DOHH2 (cell line): ENCODE results near the gene THBS1.

Experiments
- EZH2phosphoT487 ChIP-seq: fragments of 200-600 bp; sonication (generic); IDR thresholded peaks from 2 replicates; pipeline ENCODE4 v1.6.1; 2017; ENCODE audit warnings: borderline replicate concordance, mild to moderate bottlenecking, antibody characterized with exemption, low read length, moderate library complexity, mixed read lengths
- TF ChIP-seq, protein P1 (sequence below): fragments of 200-600 bp; sonication (generic); IDR thresholded peaks from one replicate; pipeline ENCODE4 v1.5.1; 2014; ENCODE audit warnings: antibody characterized with exemption, mild to moderate bottlenecking, low read depth, low read length; ENCODE audit not compliant: poor library complexity, severe bottlenecking

DNA sequence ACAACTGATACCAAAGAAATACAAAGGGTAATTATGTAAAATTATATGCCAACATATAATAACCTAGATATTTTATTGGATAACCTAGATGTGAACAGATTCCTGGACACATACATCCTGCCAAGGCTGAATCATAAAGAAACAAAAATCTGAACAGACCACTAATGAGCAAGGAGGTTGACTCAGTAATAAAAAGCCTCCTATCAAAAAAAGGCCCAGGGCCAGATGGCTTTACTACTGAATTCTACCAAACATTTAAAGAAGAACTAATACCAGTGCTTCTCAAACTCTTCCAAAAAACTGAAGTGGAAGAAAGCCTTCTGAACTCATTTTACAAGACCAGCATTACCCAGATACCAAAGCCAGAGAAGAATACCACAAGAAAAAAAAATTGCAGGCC, 32.4 kb downstream of the THBS1 start:
- TF ChIP-seq, protein P1, sequence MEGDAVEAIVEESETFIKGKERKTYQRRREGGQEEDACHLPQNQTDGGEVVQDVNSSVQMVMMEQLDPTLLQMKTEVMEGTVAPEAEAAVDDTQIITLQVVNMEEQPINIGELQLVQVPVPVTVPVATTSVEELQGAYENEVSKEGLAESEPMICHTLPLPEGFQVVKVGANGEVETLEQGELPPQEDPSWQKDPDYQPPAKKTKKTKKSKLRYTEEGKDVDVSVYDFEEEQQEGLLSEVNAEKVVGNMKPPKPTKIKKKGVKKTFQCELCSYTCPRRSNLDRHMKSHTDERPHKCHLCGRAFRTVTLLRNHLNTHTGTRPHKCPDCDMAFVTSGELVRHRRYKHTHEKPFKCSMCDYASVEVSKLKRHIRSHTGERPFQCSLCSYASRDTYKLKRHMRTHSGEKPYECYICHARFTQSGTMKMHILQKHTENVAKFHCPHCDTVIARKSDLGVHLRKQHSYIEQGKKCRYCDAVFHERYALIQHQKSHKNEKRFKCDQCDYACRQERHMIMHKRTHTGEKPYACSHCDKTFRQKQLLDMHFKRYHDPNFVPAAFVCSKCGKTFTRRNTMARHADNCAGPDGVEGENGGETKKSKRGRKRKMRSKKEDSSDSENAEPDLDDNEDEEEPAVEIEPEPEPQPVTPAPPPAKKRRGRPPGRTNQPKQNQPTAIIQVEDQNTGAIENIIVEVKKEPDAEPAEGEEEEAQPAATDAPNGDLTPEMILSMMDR: no peak
- no peak for TF ChIP-seq EZH2phosphoT487
